Panc1 (cell line): ENCODE results near the gene TPRA1. TPM values are rescaled to one million over a fixed set of nuclear protein-coding genes. Genes with fewer than 3 reads are reported as not detected.

Source experiments
- ATAC-seq: fragments of 200-7000 bp; cut with Tn5 transposase; 2 replicates; pipeline ENCODE4 v1.9.1; 2020; ENCODE audit warnings: mild to moderate bottlenecking, moderate library complexity
- BruUV-seq: library from RNA; stranded (reverse); fragments of 400-500 nt; replicated peaks from 2 replicates; lab custom pipeline; 2021; lab: Mats Ljungman, UMichigan
- CTCF ChIA-PET: fragments of 300-600 bp; sonication (Branson Sonifier 250); formaldehyde crosslinking; loops from one replicate; lab custom pipeline; 2022; ENCODE audit warnings: antibody characterized with exemption; lab: Charles Lee
- POLR2A ChIA-PET: fragments of 300-600 bp; sonication (Branson Sonifier 250); formaldehyde crosslinking; loops from one replicate; lab custom pipeline; 2022; ENCODE audit warnings: antibody characterized with exemption; lab: Charles Lee
- DNase-seq: peaks from one replicate; pipeline ENCODE4 v3.0.0-alpha.2; 2010; ENCODE audit warnings: low read depth, low spot score
- H3K27ac ChIP-seq: 2 replicates; pipeline ENCODE4 v1.5.1; 2011; ENCODE audit warnings: mild to moderate bottlenecking, low read length, inconsistent platforms
- H3K27me3 ChIP-seq: fragments of 200-500 bp; sonication (Bioruptor generic); 2 replicates; pipeline ENCODE4 v1.6.0; 2014; ENCODE audit warnings: low read length, inconsistent platforms; ENCODE audit not compliant: control insufficient read depth, insufficient read depth
- H3K36me3 ChIP-seq: fragments of 200-500 bp; sonication (Bioruptor generic); 2 replicates; pipeline ENCODE4 v1.5.1; 2014; ENCODE audit warnings: inconsistent platforms, mild to moderate bottlenecking, low read length, moderate library complexity; ENCODE audit not compliant: control insufficient read depth, insufficient read depth
- H3K4me1 ChIP-seq: 2 replicates; pipeline ENCODE4 v1.5.1; 2011; ENCODE audit warnings: inconsistent platforms, mild to moderate bottlenecking, low read length, moderate library complexity; ENCODE audit not compliant: control insufficient read depth, insufficient read depth
- H3K4me3 ChIP-seq, 2 experiments: 2 replicates each; pipeline ENCODE4 v1.5.1; 2011 to 2012; ENCODE audit warnings: low read depth in 2 of 2, low read length in 2 of 2, mild to moderate bottlenecking in 2 of 2, inconsistent platforms in 1 of 2, moderate library complexity in 1 of 2
- H3K9me3 ChIP-seq: fragments of 200-500 bp; sonication (Bioruptor generic); 2 replicates; pipeline ENCODE4 v1.5.1; 2014; ENCODE audit warnings: low read depth, mild to moderate bottlenecking, inconsistent platforms, low read length, moderate library complexity; ENCODE audit not compliant: control insufficient read depth, insufficient read depth
- POLR2AphosphoS5 ChIP-seq: IDR thresholded peaks from 2 replicates; pipeline ENCODE4 v1.6.1; 2012; ENCODE audit warnings: mild to moderate bottlenecking, low read depth, low read length, moderate library complexity
- REST ChIP-seq, 2 experiments: IDR thresholded peaks; 2 replicates each; pipeline ENCODE4 v1.6.1; 2011 to 2012; ENCODE audit warnings: low read depth in 2 of 2, control low read depth in 1 of 2, low read length in 1 of 2, mild to moderate bottlenecking in 1 of 2, moderate library complexity in 1 of 2; ENCODE audit not compliant: insufficient read depth in 1 of 2
- SIN3A ChIP-seq: IDR thresholded peaks from 2 replicates; pipeline ENCODE4 v1.6.1; 2012; ENCODE audit warnings: low read depth, mild to moderate bottlenecking, low read length, moderate library complexity, borderline replicate concordance; ENCODE audit not compliant: insufficient read depth
- TCF7L2 ChIP-seq: IDR thresholded peaks from 2 replicates; pipeline ENCODE4 v1.6.1; 2011; ENCODE audit warnings: mild to moderate bottlenecking, low read depth, low read length, inconsistent platforms
- in situ Hi-C: cut with HindIII; loops from 2 replicates; pipeline ENCODE4 v1.10.0; 2016; ENCODE audit warnings: low sequenced_read_pairs, low pct_unique_long_range_greater_than_20kb
- intact Hi-C: fragments of 100-400 bp; cut with micrococcal nuclease; formaldehyde crosslinking; loops from one replicate; pipeline ENCODE4 v1.10.0; 2022; ENCODE audit not compliant: unreplicated experiment
- microRNA-seq: library from miRNA; unstranded; fragments of <30 nt; microRNA quantifications from one replicate; pipeline ENCODE4 v1.1.0, GENCODE V29; 2020; ENCODE audit not compliant: unreplicated experiment
- total RNA-seq: library from RNA; stranded (reverse); gene quantifications from one replicate; pipeline ENCODE4 v1.2.1, GENCODE V29; 2021; ENCODE audit not compliant: unreplicated experiment
- TF ChIP-seq, protein P1 (sequence below): fragments of 450-650 bp; IDR thresholded peaks from 2 replicates; pipeline ENCODE4 v1.5.1; 2017; ENCODE audit warnings: mild to moderate bottlenecking

The TPRA1 gene
- total RNA-seq, 1 experiment from 2014 or later: 42.6 TPM

DNA sequence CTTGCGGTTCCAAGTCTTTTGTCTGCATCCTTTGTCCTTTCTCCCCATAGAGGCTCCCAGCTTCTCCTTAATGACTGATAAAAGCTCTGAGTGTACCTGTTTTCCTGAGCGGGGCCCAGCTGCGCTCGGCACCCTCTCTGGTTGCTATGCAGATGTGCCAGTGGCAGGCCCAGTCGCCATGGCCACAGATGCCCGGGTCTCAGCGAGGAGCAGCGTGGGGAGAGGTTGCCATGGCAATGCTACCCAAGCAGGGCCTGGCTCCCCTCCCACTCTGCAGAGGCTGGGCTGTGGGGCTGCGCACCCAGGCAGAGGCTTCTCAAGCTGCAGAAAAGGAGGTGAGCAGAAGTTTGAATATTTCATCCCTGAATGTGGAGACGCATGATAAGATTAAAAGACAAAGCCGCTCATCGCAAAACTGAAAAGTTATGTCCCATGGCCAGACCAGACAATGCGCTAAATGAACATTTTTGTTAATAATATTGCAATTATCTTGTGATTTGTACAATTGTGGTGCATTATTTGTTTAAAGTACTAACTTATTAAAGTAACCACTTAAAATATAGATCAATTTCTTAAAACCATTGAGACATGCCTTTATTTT, 66.1 kb downstream of the TPRA1 start:
- ATAC-seq (no peak), DNase-seq (no peak)
- ChIA-PET CTCF (interaction anchor here (0.6 kb wide), 1 partner anchor 22 kb away, joined by 3 read pairs; no protein-coding TSS in a partner anchor), POLR2A (interaction anchor here (0.6 kb wide), 1 partner anchor 17 kb away, joined by 7 read pairs; no protein-coding TSS in a partner anchor)
- Histone ChIP-seq H3K27me3 (0 out of 2 replicates have a peak, but pooled peaks cover 2% of the 10 kb centered on the region), H3K4me3 (no peak overlapping the region), H3K27ac (no peak overlapping the region), H3K36me3 (no peaks in the 10 kb centered on the region), H3K4me1 (no peaks in the 10 kb centered on the region), H3K9me3 (no peaks in the 10 kb centered on the region)
- no TSS peak for BruUV-seq
- in situ Hi-C loops: no loop called here
- TF ChIP-seq TCF7L2 (no peak), SIN3A (no peak), REST (IDR thresholded peaks at IDR 0.05; ENCODE audit: insufficient read depth in 1 of 2, low read depth in 2 of 2, low read length in 1 of 2) (no peak), POLR2AphosphoS5 (no peak)
- TF ChIP-seq, protein P1, sequence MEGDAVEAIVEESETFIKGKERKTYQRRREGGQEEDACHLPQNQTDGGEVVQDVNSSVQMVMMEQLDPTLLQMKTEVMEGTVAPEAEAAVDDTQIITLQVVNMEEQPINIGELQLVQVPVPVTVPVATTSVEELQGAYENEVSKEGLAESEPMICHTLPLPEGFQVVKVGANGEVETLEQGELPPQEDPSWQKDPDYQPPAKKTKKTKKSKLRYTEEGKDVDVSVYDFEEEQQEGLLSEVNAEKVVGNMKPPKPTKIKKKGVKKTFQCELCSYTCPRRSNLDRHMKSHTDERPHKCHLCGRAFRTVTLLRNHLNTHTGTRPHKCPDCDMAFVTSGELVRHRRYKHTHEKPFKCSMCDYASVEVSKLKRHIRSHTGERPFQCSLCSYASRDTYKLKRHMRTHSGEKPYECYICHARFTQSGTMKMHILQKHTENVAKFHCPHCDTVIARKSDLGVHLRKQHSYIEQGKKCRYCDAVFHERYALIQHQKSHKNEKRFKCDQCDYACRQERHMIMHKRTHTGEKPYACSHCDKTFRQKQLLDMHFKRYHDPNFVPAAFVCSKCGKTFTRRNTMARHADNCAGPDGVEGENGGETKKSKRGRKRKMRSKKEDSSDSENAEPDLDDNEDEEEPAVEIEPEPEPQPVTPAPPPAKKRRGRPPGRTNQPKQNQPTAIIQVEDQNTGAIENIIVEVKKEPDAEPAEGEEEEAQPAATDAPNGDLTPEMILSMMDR: no peak
- intact Hi-C loops: no loop called here

Small RNA genes lying within 50 kb of the gene (microRNA-seq; reads per million reads assigned to microRNA genes)
- gene MIR6825 (not detected), gene MIR7976 (4.8 reads per million, percentile 11 among the genes with 10 or more reads in this experiment)

Other genes starting within 250 kb of the TPRA1 start
- gene MCM2, start 7.7 kb upstream of the TPRA1 start, total RNA-seq: 132 TPM
- gene PODXL2, start 38.5 kb upstream of the TPRA1 start, total RNA-seq: 15.3 TPM
- gene ABTB1, start 82.2 kb upstream of the TPRA1 start, total RNA-seq: 6.9 TPM
- 2.1 TPM for gene MGLL, start 231.8 kb upstream of the TPRA1 start, total RNA-seq